Psoas muscle (tissue), 8 donors: ENCODE measurements around the gene GANC. TPM values are rescaled to one million over a fixed set of nuclear protein-coding genes. Genes with fewer than 3 reads are reported as not detected.
A peak's percentile ranks its signal among the peaks of the same experiment; 100 is the strongest.

ENCODE experiments used
- ATAC-seq, 4 donors: fragments of 200-7000 bp; cut with Tn5 transposase; one replicate each; pipeline ENCODE4 v1.9.1; 2020; ENCODE audit warnings: moderate library complexity in 3 of 4, mild to moderate bottlenecking in 2 of 4
- DNase-seq, 2 donors: peaks; one replicate each; pipeline ENCODE4 v3.0.0-alpha.2; 2020
- H3K27ac ChIP-seq: fragments of 200-600 bp; one replicate; pipeline ENCODE4 v1.8.0; 2022
- H3K27me3 ChIP-seq, 3 donors: fragments of 200-600 bp in 1 of 3; one replicate each; pipeline versions ENCODE4 v1.6.1 to v1.8.0; 2013 to 2022; ENCODE audit warnings: low read length in 2 of 3, mild to moderate bottlenecking in 2 of 3, moderate library complexity in 1 of 3; ENCODE audit not compliant: insufficient read depth in 3 of 3
- H3K36me3 ChIP-seq, 2 donors: fragments of 200-600 bp in 1 of 2; one replicate each; pipeline versions ENCODE4 v1.6.1 to v1.8.0; 2013 to 2022; ENCODE audit warnings: low read depth in 1 of 2, mild to moderate bottlenecking in 1 of 2, moderate library complexity in 1 of 2; ENCODE audit not compliant: insufficient read depth in 1 of 2
- H3K4me1 ChIP-seq: fragments of 200-600 bp; one replicate; pipeline ENCODE4 v1.8.0; 2022
- H3K4me3 ChIP-seq: fragments of 200-600 bp; one replicate; pipeline ENCODE4 v1.8.0; 2022; ENCODE audit warnings: mild to moderate bottlenecking
- H3K9me3 ChIP-seq: fragments of 200-600 bp; one replicate; pipeline ENCODE4 v1.8.0; 2022
- CTCF ChIP-seq: fragments of 200-600 bp; IDR thresholded peaks from one replicate; pipeline ENCODE4 v1.8.0; 2022; ENCODE audit warnings: antibody characterized with exemption
- WGBS, 3 donors: extraction: QIAGEN DNeasy Blood & Tissue Kit; methylation state at CpG; one replicate each; pipeline versions ENCODE4 v1.1.6 to v1.1.7; 2013; 5-methylcytosine and 5-hydroxymethylcytosine counted together
- intact Hi-C, 2 donors: fragments of 100-400 bp; cut with DNase I; formaldehyde crosslinking; loops; one replicate each; pipeline versions ENCODE4 v1.11.0 to v1.14.2; 2022
- polyA plus RNA-seq, 3 donors: library from polyadenylated mRNA; stranded (reverse); fragments of 200-250 nt; gene quantifications; one replicate each; pipeline ENCODE4 v1.2.3, GENCODE V29; 2013
- total RNA-seq, 4 donors: library from RNA; stranded (reverse); fragmentation: NEBNext Ultra II Directional in 2 of 4; extraction: Animal tissue kit (Norgen Biotek cat#: 25700) in 2 of 4; gene quantifications; one replicate each; pipeline versions ENCODE4 v1.2.1 to v1.2.4, GENCODE V29; 2021 to 2023
- donor health status: healthy with polysubstance abuse.
- donor health status: DM: no; HTN: no; CAD: no; lungs with moderate emphysema.
- donor health status: Bipolar disorder and iron deficiency.
- donor health status: healthy.
- donor health status: DM: yes; HTN: yes; CAD: no.
- donor health status: DM: no; HTN: no; CAD: no.
- donor health status: DM: no; HTN: no; CAD: no.
- donor health status: DM: yes; HTN: yes; CAD: no.

GANC gene
- total and polyA plus RNA-seq, 7 donors, result 4.9 to 37.7 (median 20.3) TPM

DNA sequence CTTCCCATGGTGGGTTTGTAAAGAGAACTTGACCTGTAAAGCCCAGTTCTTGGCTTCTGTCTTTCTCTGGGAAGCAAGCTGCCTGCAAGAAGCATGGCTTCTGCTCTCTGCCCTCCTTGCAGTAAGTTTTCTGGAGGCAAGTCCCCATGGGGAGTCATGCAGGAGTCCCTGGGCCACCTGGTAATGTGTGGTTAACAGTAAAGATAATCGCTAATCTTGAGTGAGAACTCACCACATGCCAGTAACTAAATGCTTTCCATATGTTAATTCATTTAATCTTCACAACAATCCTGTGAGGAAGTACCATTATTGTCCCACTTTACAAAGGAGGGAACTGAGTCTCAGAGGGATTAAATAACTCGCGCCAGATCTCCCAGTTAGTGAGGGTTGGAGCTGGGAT is 90.5 kb downstream of the GANC start:
- peaks cover 73% of the 10 kb centered on the region for H3K4me1 ChIP-seq
- peak overlapping the region; percentile 97 for H3K27ac ChIP-seq

DNA sequence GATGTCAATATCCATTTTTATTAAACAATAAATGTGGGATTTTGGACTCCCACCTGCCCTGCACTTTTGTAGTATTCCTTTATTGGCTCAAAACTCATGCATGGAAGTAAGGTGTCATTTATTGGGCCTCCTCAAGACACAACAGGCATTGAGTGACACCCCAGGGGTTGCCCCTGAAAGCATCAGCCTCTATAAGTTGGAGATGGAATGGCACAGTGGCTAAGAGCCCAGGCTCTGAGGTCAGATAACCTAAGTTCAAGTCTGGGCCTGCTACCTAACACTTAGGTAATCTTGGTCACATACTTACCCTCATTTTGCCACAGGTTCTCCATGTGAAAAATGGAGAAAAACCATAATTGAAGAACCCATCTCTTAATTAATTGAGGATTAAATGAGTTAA is 90.9 kb downstream of the GANC start:
- intact Hi-C loops, result no loop called here
- Histone ChIP-seq H3K4me3 (no peak overlapping the region), H3K9me3 (no peaks in the 10 kb centered on the region), H3K4me1 (peaks cover 68% of the 10 kb centered on the region), H3K27me3 (no peaks in the 10 kb centered on the region), H3K27ac (peak overlapping the region; percentile 97), H3K36me3 (peaks cover 0 to 24% of the 10 kb centered on the region in 2 donors)
- no peak for TF ChIP-seq CTCF
- DNase-seq, result no peak
- no peak for ATAC-seq

More for the DNA sequence above, 90.5 kb downstream of the GANC start:
- intact Hi-C loops, result no loop called here
- Histone ChIP-seq H3K36me3 (peaks cover 0 to 24% of the 10 kb centered on the region in 2 donors), H3K9me3 (no peaks in the 10 kb centered on the region), H3K4me3 (peak overlapping the region; percentile 76), H3K27me3 (no peaks in the 10 kb centered on the region)
- DNase-seq (no peak), ATAC-seq (no peak)
- WGBS, 3 donors, result 53 to 61% (median 57%) methylated on average over 3 of the region's 3 CpGs
- no peak for TF ChIP-seq CTCF

GRCh38 chr15:42364529-42364928 is 91.5 kb downstream of the GANC start:
- intact Hi-C loops, result no loop called here
- H3K4me3 ChIP-seq, result no peak overlapping the region
- no peak for DNase-seq
- WGBS, 3 donors, result 4 to 27% (median 5%) methylated on average over 1 of the region's 1 CpG
- no peak for TF ChIP-seq CTCF
- peaks cover 0 to 24% of the 10 kb centered on the region in 2 donors for H3K36me3 ChIP-seq
- no peaks in the 10 kb centered on the region for H3K9me3 ChIP-seq
- peaks cover 70% of the 10 kb centered on the region for H3K4me1 ChIP-seq
- H3K27me3 ChIP-seq, result no peaks in the 10 kb centered on the region
- peak overlapping the region; percentile 97 for H3K27ac ChIP-seq
- no peak for ATAC-seq

- H3K27ac ChIP-seq, result peak overlapping the region; percentile 97
- H3K36me3 ChIP-seq, result peaks cover 0 to 32% of the 10 kb centered on the region in 2 donors
- WGBS, 3 donors, result 76 to 85% (median 83%) methylated on average over 5 of the region's 5 CpGs
- no peak for ATAC-seq
- TF ChIP-seq CTCF, result no peak
- no peak for DNase-seq
- H3K9me3 ChIP-seq, result no peaks in the 10 kb centered on the region
- intact Hi-C loops, result loop anchor here in 1 of 2 donors (5.0 kb wide), 1 partner anchor 39 kb away; no protein-coding TSS in a partner anchor
- H3K4me3 ChIP-seq, result no peak overlapping the region
- H3K27me3 ChIP-seq, result no peaks in the 10 kb centered on the region
- peaks cover 79% of the 10 kb centered on the region for H3K4me1 ChIP-seq
Observed at GRCh38 chr15:42365921-42366550, 93.0 kb downstream of the GANC start.

GRCh38 chr15:42367041-42367440 is 94.0 kb downstream of the GANC start:
- intact Hi-C loops, result loop anchor here in 1 of 2 donors (5.0 kb wide), 1 partner anchor 40 kb away; no protein-coding TSS in a partner anchor
- H3K27me3 ChIP-seq, result no peaks in the 10 kb centered on the region
- no peak for TF ChIP-seq CTCF
- peak overlapping the region; percentile 9 for H3K4me3 ChIP-seq
- H3K4me1 ChIP-seq, result peaks cover 69% of the 10 kb centered on the region
- peak overlapping the region; percentile 97 for H3K27ac ChIP-seq
- 31 to 53% (median 32%) methylated on average over 5 of the region's 5 CpGs for WGBS, 3 donors
- peaks cover 0 to 28% of the 10 kb centered on the region in 2 donors for H3K36me3 ChIP-seq
- no peaks in the 10 kb centered on the region for H3K9me3 ChIP-seq
- no peak for DNase-seq
- ATAC-seq, result peak; percentile 76 to 92 (median 88)
